CD4-positive, alpha-beta T cell treated with Interleukin-15 for 1 hour (primary cell): ENCODE measurements around the gene CNGB1.
"Not testable (repeated sequence)": the region's sequence is repeated elsewhere in the genome, so short reads cannot be mapped to it uniquely, and the experiment has no call there.

ENCODE experiments used
- DNase-seq: peaks from one replicate; pipeline ENCODE4 v3.0.0-alpha.2; 2020

The CNGB1 gene

GRCh38 chr16:57920880-57921229, 50.1 kb downstream of the CNGB1 start:
- DNase-seq, result no peak

- DNase-seq, result no peak
Measured at GRCh38 chr16:57920215-57920879, 50.6 kb downstream of the CNGB1 start.

- no peak for DNase-seq
Measured at GRCh38 chr16:57918994-57919393, 51.9 kb downstream of the CNGB1 start.

DNA sequence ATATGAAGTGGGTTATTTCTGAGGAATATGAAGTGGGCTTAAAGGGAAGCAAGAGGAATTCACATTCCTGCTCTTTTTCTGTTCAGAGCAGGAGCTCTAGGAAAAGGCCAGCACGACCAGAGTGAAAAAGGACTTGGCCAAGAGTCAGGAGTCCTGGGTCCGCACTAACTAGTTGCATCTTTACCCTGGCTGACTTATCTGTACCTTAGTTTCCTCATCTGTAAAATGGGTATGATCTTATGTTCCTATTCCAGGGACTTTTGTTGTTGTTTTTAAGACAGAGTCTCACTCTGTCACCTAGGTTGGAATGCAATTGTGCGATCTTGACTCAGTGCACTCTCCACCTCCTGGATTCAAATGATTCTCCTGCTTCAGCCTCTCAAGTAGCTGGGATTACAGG, 52.5 kb downstream of the CNGB1 start:
- no peak for DNase-seq

DNA sequence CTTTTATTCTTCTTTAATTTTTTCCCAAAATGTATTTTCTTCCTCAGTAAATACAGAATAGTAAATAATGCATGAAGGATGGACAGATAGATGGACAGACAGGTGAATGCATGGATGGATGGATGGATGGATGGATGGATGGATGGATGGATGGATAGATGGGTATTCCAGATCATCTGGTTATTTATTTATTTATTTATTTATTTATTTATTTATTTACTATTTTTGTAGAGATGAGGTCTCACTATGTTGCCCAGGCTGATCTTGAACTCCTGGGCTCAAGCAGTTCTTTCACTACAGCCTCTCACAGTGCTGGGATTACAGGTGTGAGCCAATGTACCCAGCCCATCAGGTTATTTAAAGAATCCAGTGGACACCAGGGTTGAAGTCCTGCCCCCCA, 53.0 kb downstream of the CNGB1 start:
- not testable (repeated sequence) for DNase-seq

- DNase-seq, result not testable (repeated sequence)
Measured at GRCh38 chr16:57917489-57917888, 53.4 kb downstream of the CNGB1 start.

DNA sequence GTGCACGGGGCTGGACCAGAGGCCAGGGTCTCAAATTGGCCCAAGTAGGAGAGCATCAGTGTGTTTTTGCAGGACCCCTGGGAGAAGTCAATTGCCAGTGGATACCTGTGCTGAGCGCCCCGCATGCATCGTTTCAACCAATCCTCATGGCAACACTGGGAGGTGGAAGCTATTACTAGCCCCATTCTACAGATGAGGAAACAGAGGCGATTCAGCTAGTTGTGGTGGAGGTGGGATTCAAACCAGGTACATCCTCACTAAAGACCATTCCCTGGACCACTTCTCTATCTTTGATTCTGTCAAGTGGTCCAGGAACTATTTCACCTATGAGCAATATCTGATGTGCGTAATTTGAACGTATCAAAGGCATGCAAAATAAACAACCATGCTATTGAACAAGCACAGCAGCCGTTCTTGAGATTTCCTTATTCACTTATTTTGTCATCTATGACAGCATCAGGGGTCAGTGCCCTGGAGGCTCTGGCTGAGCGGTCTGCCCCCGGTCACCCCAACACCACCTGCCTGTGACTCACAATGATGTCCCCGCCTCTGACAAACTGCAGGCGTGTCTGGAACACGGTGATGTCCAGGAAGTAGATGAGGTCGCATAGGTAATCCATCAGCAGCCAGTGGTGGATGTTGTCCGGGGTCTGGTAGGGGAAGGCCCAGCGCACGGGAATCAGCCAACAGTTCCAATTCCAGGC, 54.0 kb downstream of the CNGB1 start:
- DNase-seq, result no peak

DNA sequence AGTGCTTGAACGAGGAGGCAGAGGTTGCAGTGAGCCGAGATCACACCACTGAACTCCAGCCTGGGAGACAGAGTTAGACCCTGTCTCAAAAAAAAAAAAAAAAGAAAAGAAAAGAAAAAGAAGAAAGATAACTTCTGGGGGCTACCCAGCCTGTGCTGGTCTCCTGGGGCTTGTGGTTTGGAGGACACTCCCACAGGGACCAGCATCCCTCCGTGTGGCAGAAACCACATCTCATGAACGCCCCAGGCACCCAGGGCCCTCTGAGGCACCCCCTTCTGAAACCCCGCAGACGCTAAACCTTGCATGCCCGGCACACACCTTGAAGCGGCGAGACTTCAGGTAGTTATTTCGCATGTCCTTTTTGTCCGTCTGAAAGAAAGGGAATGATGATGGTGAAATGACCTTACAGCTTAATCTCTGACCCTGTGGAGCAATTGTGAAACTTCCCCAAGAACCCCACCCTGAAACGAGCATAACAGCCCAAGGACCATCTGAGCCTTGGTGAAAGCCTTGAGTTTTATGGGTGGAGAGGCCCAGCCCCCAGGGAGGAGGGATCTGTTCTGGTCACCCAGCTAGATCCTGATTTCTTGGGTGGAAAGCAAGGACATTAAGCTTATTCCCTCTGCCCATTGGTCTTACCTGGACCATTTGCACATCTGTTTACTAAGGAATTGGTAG, 55.0 kb downstream of the CNGB1 start:
- no peak for DNase-seq

GRCh38 chr16:57915267-57915666, 55.7 kb downstream of the CNGB1 start:
- DNase-seq, result no peak

DNA sequence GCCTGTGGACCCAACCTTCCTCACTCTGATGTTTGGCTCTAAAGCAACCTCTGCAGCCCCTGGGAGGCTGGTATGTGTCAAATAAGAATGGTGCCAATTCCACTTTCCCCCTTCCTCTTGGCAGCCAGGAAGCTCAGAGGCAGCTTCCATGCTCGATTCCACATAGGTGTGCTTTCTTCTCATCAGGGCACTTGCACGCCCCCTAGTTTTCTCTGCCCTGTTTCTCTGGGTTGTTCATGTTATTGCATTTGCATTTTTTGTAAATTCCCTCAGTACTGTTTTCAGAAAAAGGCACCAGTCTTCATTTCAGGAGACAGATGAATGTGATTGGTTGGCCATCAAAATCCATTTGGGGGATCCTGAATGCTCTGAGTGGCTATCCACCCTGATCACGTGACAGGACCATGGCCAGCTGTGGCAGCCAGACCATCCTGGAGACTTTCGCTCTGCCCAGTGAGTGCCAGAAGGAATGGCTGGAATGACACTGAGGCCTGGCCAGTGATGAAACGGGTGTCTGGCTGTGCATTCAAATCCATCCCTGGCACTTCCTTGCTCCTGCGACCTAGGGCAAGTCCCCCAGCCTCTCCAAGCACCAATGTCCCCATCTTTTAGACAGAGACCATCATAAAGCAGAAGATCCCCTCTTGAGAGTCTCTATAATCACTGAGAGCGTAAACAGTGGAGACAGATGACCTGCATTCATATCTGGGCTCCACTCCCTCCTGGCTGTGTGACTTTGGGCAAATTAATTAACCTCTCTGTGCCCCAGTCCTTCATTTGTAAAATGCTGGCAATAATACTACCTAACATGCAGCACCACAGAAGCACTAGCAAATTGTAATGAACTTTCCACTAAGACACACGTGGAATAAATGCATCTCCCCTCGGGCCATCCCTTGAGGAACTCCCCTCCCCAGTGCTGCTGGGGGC, 56.4 kb downstream of the CNGB1 start:
- no peak for DNase-seq

GRCh38 chr16:57912529-57913260, 58.2 kb downstream of the CNGB1 start:
- no peak for DNase-seq

- no peak for DNase-seq
Measured at GRCh38 chr16:57911743-57912142, 59.2 kb downstream of the CNGB1 start.

GRCh38 chr16:57910696-57911095, 60.2 kb downstream of the CNGB1 start:
- no peak for DNase-seq

GRCh38 chr16:57908409-57908987, 62.4 kb downstream of the CNGB1 start:
- DNase-seq, result no peak

- no peak for DNase-seq
Measured at GRCh38 chr16:57906382-57907316, 64.3 kb downstream of the CNGB1 start.

GRCh38 chr16:57904101-57904500, 66.8 kb downstream of the CNGB1 start:
- DNase-seq, result no peak

GRCh38 chr16:57903656-57904055, 67.3 kb downstream of the CNGB1 start:
- no peak for DNase-seq

GRCh38 chr16:57901480-57902069, 69.4 kb downstream of the CNGB1 start:
- DNase-seq, result no peak

DNA sequence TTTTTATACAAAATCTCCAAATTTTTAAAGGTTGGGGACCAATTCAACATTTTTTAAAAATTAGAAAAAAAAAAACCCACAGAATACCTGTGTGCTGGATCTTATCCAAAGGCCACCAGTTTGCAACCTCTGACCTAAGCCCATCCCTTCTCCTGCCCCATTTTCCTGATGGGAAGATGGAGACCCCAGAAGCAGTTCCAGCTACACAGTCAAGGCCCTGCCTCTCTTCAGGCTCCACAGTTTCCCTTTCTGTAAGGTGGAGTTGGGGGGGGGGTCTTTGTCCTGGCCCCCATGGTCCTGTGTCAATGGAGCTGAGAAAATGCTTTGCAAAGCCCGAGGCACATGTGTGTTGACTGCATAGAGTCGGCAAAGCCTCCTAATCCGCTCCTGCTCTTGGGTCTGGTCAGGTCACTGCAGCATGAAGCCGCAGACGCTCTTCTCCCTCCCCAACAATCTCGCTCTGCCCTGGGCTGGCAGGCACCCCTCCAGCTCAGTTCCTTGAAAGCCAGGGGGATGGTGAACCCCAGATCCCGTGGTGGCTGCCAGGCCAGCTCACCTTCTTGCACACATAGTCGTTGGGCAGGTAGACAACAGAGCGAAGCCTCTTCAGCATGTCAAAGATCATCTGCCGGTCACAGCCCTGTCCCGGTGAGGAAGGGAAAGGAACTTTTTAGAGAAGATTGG, 70.0 kb downstream of the CNGB1 start:
- DNase-seq, result no peak
